ENCODE measurements around the gene OVCA2. TPM values are rescaled to one million over a fixed set of nuclear protein-coding genes. Genes with fewer than 3 reads are reported as not detected.
"Not testable (repeated sequence)": the region's sequence is repeated elsewhere in the genome, so short reads cannot be mapped to it uniquely, and the experiment has no call there.

Gene OVCA2
- total RNA-seq, 1 experiment from 2014 or later: 51.8 TPM

DNA sequence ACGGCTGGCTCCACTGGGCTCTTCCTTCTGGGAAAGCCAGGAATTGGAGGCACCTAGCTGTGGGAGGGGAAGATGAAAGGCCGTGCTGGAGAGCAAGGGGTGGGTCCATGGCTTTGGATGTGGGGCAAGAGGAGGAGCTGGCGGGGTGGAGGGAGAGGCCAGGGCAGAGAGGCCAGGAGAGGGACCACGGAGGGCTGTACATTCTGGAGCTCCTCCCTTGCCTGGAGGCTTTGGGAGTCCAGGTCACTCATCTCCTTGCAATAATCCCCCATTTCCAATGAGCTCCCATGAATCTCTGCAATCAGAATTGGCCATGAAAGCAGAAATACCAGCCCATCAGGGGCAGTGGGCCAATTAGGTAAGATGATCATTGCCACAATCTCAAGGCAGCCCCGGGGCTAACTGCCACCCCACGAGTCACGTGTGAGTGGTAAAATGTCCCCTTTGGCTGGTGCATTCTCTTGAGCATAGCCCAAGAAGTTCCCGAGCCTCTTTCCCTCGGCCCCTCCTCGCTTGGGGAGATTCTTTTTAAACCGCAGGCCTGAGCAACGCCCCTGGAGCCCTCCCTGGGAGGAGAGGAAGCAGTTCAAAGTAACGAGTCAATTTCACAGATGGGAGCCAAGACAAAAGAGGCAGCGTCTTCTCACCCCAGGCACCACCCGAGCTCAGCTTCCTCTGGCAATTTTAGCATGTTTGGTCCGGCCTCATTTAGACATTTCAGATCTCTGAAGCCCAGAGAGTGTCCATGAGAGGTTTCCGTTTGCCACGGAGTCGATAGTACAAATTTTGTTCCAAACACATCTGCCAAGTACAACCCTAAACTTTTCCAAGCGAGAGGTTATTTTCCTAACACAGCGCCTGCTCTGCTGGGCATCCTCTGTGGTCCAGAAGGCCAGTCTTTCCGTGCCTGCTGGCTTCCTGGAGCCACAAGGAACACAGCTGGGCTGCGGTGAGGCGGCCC, 30.1 kb upstream of the OVCA2 start:
- Histone ChIP-seq H3K27me3 (no peaks in the 10 kb centered on the region), H3K4me3 (no peak overlapping the region), H3K36me3 (no peaks in the 10 kb centered on the region), H3K9me3 (no peaks in the 10 kb centered on the region)
- DNase-seq: peak; percentile 86

- Histone ChIP-seq H3K4me3 (no peak overlapping the region), H3K27me3 (no peaks in the 10 kb centered on the region), H3K9me3 (no peaks in the 10 kb centered on the region), H3K36me3 (no peaks in the 10 kb centered on the region)
- DNase-seq: no peak
Observed at GRCh38 chr17:2012499-2012898, 29.3 kb upstream of the OVCA2 start.

GRCh38 chr17:2013220-2013993, 28.4 kb upstream of the OVCA2 start:
- not testable (repeated sequence) for H3K9me3 ChIP-seq, H3K27me3 ChIP-seq, DNase-seq, H3K36me3 ChIP-seq, H3K4me3 ChIP-seq

DNA sequence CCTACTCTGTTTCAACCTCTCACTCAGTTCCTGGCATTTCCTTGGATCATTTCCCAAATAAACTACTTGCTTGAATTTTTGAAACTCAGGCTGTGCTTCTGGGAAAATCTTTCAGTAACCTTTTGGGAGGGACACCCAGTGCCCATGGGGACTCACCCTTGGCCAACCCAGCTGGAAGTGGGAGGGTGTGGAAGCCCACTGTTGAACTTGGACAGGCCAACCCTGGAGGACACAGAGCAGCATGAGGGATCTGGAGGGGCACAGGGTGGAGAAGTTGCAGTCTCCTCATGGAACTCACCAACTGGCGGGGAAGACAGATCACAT, 27.9 kb upstream of the OVCA2 start:
- Histone ChIP-seq H3K9me3 (no peaks in the 10 kb centered on the region), H3K4me3 (no peak overlapping the region), H3K27me3 (no peaks in the 10 kb centered on the region), H3K36me3 (no peaks in the 10 kb centered on the region)
- DNase-seq: no peak

DNA sequence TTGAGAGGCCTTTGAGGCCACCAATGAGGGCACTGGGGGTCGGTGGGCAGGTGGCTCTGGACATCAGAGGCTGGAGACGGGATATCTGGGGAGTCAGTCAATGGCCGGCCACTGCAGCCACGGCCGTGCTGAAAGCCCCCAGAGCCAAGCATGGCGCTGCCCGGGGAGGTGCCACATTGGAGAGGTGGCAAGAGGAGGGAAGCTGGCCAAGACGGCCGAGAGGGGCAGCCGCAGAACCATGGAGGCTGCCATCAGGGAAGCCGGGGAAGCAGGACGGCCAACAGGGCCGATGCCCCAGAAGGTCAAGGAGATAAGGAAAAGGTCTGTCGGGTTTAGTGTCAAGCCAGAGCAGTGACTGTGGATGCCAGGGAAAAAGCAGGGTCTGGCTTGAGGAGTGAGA, 26.5 kb upstream of the OVCA2 start:
- no peak overlapping the region for H3K4me3 ChIP-seq
- no peak for DNase-seq
- no peaks in the 10 kb centered on the region for H3K27me3 ChIP-seq
- no peaks in the 10 kb centered on the region for H3K9me3 ChIP-seq
- no peaks in the 10 kb centered on the region for H3K36me3 ChIP-seq

DNA sequence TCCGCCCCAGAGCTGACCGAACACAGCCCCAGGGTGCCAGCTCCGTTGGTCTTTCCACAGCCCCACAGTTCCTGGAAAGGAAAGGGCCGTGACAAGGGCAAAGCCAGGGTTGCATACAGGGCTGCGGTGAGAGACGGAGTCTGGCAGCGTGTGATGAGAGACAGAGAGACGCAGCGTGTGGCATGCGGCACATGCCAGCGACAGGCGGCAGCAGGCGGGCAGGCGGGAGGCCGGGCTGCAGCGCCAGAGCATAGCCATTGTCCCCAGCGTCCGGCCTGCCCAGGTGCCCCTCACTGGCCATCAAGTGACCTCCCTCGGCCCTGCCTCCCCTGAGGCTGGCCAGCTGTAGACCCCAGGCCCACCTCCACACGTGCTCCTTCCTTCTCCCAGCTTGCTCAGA, 25.3 kb upstream of the OVCA2 start:
- no peak overlapping the region for H3K4me3 ChIP-seq
- no peaks in the 10 kb centered on the region for H3K36me3 ChIP-seq
- no peaks in the 10 kb centered on the region for H3K9me3 ChIP-seq
- H3K27me3 ChIP-seq: no peaks in the 10 kb centered on the region
- no peak for DNase-seq

GRCh38 chr17:2017274-2017941, 24.4 kb upstream of the OVCA2 start:
- no peak overlapping the region for H3K4me3 ChIP-seq
- H3K27me3 ChIP-seq: no peaks in the 10 kb centered on the region
- DNase-seq: no peak
- H3K9me3 ChIP-seq: no peaks in the 10 kb centered on the region
- H3K36me3 ChIP-seq: no peaks in the 10 kb centered on the region

- no peaks in the 10 kb centered on the region for H3K9me3 ChIP-seq
- H3K36me3 ChIP-seq: no peaks in the 10 kb centered on the region
- DNase-seq: no peak
- H3K27me3 ChIP-seq: no peaks in the 10 kb centered on the region
- no peak overlapping the region for H3K4me3 ChIP-seq
Observed at GRCh38 chr17:2018716-2019510, 22.9 kb upstream of the OVCA2 start.

DNA sequence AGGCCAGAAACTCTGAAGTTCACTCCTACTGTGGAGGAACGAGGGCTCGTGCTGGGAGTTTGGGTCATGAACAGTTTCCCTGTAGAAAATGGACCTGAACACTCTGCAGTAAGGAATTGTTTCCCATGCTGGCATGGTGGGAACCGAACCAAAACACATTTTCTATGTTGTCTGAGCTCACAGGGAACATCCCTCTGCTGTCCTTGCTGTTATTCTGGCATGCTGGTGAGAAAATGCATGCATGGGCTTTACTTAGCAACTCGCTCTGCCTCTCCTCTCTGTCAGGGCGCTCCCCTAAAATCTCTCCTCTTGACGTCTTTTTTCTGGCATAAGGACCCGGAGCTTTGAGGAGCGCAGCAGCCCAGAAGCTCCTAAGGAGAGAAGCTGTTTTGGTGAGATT, 22.1 kb upstream of the OVCA2 start:
- H3K9me3 ChIP-seq: no peaks in the 10 kb centered on the region
- H3K4me3 ChIP-seq: no peak overlapping the region
- no peak for DNase-seq
- no peaks in the 10 kb centered on the region for H3K27me3 ChIP-seq
- no peaks in the 10 kb centered on the region for H3K36me3 ChIP-seq

- H3K27me3 ChIP-seq: no peaks in the 10 kb centered on the region
- no peak overlapping the region for H3K4me3 ChIP-seq
- no peaks in the 10 kb centered on the region for H3K36me3 ChIP-seq
- H3K9me3 ChIP-seq: no peaks in the 10 kb centered on the region
- no peak for DNase-seq
Observed at GRCh38 chr17:2020721-2021120, 21.1 kb upstream of the OVCA2 start.

GRCh38 chr17:2022647-2023240, 19.1 kb upstream of the OVCA2 start:
- no peak overlapping the region for H3K4me3 ChIP-seq
- H3K27me3 ChIP-seq: no peaks in the 10 kb centered on the region
- H3K36me3 ChIP-seq: no peaks in the 10 kb centered on the region
- no peak for DNase-seq
- no peaks in the 10 kb centered on the region for H3K9me3 ChIP-seq

GRCh38 chr17:2023256-2023655, 18.6 kb upstream of the OVCA2 start:
- Histone ChIP-seq H3K9me3 (no peaks in the 10 kb centered on the region), H3K4me3 (no peak overlapping the region), H3K27me3 (no peaks in the 10 kb centered on the region), H3K36me3 (no peaks in the 10 kb centered on the region)
- no peak for DNase-seq

DNA sequence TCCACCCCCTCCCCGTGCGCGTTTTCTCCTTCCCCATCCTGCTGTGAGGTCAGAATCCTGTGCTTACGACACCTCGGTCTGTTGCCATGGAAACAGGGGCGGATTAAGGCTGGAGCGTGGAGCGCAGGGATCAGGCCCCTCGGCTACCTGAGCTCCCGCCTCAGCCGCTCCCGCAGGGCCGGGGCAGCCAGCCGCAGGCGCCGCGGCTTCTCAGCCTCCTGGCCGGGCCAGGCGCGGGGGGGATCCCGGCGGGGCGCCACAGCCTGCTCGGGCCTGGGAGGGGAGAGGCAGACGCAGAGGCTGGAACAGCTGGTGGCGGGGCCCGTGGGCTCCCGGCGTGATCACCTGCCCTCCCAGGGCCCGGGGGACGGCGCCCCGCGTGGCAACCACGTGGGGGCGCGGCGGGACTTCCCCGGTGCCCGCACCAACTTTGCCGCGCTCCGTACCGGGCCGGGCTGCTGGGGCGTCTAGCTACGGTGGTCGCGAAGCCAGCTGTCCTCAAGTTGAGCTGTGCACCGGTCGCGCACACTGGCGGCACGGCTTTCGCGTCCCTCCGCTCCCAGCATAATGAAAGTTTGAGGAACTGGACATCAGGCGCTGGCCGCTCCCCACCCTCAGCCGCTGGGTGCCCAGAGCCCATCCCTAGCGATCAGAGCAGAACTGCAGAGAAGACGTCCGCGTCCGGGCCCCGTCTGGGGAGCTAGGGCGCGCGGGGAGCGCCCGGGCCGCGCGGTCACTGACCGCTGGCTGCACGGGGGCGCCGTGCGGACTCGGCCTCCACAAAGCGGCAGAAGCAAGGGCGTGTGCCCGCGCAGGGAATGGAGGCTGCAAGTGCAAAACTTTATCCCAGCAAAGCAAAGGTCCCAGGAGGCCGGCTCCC, 17.9 kb upstream of the OVCA2 start:
- no peak for DNase-seq
- Histone ChIP-seq H3K9me3 (no peaks in the 10 kb centered on the region), H3K27me3 (no peaks in the 10 kb centered on the region), H3K4me3 (peak overlapping the region; percentile 44), H3K36me3 (no peaks in the 10 kb centered on the region)

DNA sequence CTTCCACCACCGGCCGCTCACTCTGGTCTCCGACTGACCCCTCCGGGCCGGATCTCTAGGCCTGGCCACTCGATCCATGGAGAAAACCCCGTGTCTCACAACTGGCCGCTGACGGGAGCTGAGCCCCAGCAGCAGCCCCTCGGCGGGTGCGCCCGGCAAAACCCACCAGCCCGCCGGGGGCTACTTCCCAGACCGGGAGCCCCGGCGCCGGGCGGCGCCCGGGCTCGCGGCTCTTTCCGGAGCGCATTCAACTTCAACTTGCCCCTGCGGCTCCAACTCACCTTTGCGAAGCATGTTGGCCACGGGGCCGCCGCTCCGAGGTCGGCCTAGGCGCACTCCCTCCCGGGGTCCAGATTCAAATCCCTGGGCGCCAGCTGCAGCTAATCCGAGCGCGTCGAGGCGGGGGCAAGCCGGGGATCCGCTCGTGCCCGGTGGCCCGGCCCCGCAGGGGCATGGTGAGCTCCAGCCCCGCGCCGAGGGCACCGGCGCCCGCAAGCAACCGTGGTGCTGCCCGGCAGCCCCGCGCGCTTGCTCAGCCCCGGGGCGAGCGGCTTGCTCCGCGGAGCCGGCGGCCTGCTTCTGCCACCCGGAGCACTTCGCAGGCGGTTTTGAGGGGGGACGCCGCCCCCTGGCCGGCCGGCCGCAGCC, 17.1 kb upstream of the OVCA2 start:
- H3K27me3 ChIP-seq: no peaks in the 10 kb centered on the region
- H3K4me3 ChIP-seq: peak overlapping the region; percentile 44
- H3K36me3 ChIP-seq: no peaks in the 10 kb centered on the region
- DNase-seq: no peak
- H3K9me3 ChIP-seq: no peaks in the 10 kb centered on the region

DNA sequence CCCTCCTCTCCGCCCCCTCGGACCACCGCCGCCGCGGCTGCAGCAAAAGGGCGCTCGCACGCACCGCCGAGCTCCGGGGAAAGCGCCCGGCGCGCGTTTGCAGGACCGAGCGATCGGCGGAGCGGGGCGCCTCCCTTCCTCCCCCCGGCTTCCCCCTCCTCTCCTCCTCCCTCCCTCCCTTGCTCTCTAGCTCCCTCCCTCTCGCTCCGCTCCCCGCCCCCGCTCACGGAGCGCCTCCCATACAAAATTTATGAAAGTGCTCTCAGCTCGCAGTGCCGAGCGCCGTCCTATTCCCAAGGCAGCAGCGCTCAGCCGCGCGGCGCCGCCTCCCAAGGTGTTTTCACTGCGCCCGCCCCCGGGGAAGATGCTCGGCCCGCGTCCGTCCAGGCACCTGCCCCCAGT, 16.6 kb upstream of the OVCA2 start, which contains the start of gene RTN4RL1:
Gene RTN4RL1, minus strand, starts transcription at position 115 of the 402 bp plus-strand sequence. CDS start 469 bp downstream, outside the sequence.
- Histone ChIP-seq H3K27me3 (no peaks in the 10 kb centered on the region), H3K4me3 (peak within 1 kb of the TSS; percentile 44), H3K9me3 (no peaks in the 10 kb centered on the region), H3K36me3 (no peaks in the 10 kb centered on the region; the same call in 1 of the 2 replicates)
- peak; percentile 68 for DNase-seq

All from MG63 (cell line).